GM21528 (cell line): Measurements from ENCODE around the gene BUD23.

Experiments used
- ATAC-seq: cut with Tn5 transposase; IDR thresholded peaks from one replicate; pipeline ENCODE4 v1.9.1; 2021; ENCODE audit warnings: mild to moderate bottlenecking, moderate library complexity; ENCODE audit not compliant: unreplicated experiment, low FRiP score

Gene BUD23

GRCh38 chr7:73739387-73739767 is 56.0 kb downstream of the BUD23 start:
- ATAC-seq: no peak

- no peak for ATAC-seq
These were observed 56.8 kb downstream of the BUD23 start for GRCh38 chr7:73740212-73740611.

GRCh38 chr7:73740771-73741170 is 57.4 kb downstream of the BUD23 start:
- ATAC-seq: no peak

- no peak for ATAC-seq
These were observed 58.2 kb downstream of the BUD23 start for GRCh38 chr7:73741600-73741999.

- ATAC-seq: no peak
These were observed 58.9 kb downstream of the BUD23 start for GRCh38 chr7:73742338-73742752.

GRCh38 chr7:73742753-73743641 is 59.6 kb downstream of the BUD23 start:
- ATAC-seq: no peak

GRCh38 chr7:73746378-73746777 is 63.0 kb downstream of the BUD23 start:
- no peak for ATAC-seq
